Stimulated activated naive CD8-positive, alpha-beta T cell treated with anti-CD3 and anti-CD28 coated beads, Interleukin-15, Interleukin-2, amounts not matched to agents 100 U/mL and 50 U/mL, for 24 hours (primary cell): ENCODE data around the gene OR7A17.

ENCODE experiments used
- ATAC-seq: fragments of 150-1000 bp; cut with Tn5 transposase; one replicate; pipeline ENCODE4 v1.10.0; 2021
- DNase-seq: peaks from one replicate; pipeline ENCODE4 v3.0.0; 2021

Gene OR7A17

DNA sequence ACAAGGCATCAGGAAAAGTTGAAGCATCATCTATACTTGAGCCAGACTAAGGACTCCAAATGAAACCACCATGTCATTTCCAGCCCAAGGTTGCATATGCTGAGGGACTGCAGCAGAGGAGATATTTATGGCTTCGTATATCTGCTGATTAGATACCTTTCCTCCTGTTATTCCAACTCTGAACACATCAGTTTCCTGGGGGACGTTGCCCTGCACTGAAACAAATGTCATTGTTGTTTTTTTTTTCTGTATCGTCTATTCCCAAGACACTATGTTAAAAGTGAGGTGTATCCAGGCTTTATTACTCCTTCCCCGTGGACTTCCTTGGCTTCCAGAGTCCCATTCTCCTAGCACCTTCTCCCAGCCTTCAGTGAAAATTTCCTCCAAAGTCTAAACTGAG lies at the start of gene OR7A17:
Gene OR7A17 (minus strand): TSS at position 101 of the 400 bp plus-strand sequence. CDS start 4,777 bp downstream, outside the sequence.
- ATAC-seq = no peak
- no peak for DNase-seq

- ATAC-seq (no peak), DNase-seq (no peak)
Observed at GRCh38 chr19:14933506-14933905, 47.6 kb upstream of the OR7A17 start.

DNA sequence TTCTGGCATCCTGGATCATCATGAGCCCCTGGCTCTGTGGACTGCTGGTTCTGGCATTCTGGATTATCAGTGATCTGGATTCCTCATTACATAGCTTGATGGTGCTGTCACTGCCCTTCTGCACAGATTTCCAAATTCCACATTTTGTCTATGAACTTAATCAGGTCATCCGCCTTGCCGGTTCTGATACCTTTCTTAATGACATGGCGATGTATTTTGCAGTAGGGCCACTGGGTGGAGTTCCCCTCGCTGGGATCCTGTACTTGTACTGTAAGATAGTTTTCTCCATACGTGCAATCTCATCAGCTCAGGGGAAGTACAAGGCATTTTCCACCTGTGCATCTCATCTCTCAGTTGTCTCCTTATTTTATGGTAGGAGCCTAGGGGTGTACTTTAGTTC lies 30.9 kb upstream of the OR7A17 start:
- ATAC-seq (no peak), DNase-seq (no peak)

DNA sequence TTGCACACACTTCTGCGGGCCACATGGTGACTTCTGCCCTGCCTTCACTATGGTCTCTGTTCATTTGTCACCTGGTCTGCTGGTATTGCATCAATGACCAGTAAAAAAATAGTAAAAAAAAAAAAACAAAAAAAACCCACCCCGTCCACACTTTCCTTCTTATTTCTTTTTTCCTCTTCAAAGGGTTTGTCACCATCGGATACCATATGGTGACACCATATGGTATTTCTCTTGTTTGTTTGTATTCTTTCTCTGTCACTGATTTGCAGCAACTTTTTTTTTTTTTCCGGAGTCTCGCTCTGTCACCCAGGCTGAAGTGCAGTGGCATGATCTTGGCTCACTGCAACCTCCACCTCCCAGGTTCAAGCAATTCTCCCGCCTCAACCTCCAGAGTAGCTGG lies 29.2 kb upstream of the OR7A17 start:
- no peak for ATAC-seq
- DNase-seq = no peak

DNA sequence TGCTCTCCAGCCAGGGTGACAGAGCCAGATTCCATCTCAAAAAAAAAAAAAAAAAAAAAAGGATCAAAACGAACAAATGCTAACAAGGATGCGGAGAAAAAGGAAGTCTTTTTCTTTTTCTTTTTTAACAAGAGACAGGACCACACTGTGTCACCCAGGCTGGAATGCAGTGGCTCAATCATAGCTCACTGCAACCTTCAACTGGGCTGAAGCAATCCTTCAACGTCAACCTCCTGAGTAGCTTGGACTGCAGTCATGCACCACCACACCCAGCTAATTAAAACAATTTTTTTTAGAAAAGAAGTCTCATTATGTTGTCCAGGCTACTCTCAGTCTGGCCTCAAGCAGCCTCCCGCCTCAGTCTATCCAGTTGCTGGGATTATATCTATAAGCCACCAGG lies 20.8 kb upstream of the OR7A17 start:
- ATAC-seq = no peak
- no peak for DNase-seq

DNA sequence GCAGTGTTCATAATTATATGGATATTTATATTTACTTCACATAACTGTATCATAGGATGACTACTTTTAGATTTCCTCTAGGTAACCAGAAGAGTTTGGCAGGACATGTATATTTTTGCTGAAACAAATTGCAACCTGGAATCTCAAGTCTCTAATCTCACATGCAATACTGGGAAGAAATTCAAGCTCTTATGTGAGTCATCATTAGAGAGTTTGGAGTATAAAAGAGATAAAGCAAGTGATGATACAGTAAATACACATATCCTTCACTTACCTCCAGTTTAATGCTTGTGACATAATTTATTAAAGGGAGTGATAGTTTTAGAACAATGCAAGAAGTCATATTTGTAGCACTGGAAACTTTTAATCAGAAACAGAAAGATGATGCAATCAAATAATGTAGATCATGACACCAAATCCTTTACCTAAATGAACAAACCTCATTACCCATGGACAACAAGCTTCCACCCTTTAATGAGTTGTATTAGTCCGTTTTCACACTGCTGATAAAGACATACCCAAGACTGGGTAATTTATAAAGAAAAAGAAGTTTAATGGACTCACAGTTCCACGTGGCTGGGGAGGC lies 15.8 kb upstream of the OR7A17 start:
- DNase-seq (no peak), ATAC-seq (no peak)

GRCh38 chr19:14890643-14891379 lies 4.9 kb upstream of the OR7A17 start:
- DNase-seq (no peak), ATAC-seq (no peak)

GRCh38 chr19:14889994-14890642 lies 4.2 kb upstream of the OR7A17 start:
- no peak for DNase-seq

GRCh38 chr19:14871619-14872230 lies 14.2 kb downstream of the OR7A17 start:
- DNase-seq (no peak), ATAC-seq (no peak)

More at GRCh38 chr19:14889994-14890642, 4.2 kb upstream of the OR7A17 start:
- ATAC-seq = no peak

GRCh38 chr19:14868497-14868896 lies 17.4 kb downstream of the OR7A17 start:
- DNase-seq (no peak), ATAC-seq (no peak)

DNA sequence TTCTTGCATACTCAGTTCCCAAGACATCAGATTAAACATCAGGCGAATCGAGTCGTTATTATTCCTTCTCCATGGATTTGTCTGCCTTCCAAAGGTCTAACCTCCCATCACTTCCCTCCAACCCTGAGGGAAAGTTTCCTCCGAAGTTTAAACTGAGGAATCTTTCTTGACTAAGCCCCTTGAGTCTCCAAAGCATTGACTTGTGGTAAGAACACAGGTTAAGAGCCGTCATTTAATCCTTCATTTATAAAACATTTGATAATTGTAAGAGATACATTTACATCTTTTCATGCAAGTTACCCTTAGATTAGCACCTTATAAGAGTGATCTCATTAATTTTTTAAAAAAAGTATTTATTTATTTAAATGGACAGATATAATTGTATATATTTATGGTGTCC lies 37.1 kb downstream of the OR7A17 start, which contains the start of gene OR7A10:
Gene OR7A10 (minus strand): TSS at position 101 of the 400 bp plus-strand sequence. CDS start 7,045 bp downstream, outside the sequence.
- no peak for ATAC-seq

GRCh38 chr19:14843578-14843977 lies 42.4 kb downstream of the OR7A17 start:
- no peak for ATAC-seq
- no peak for DNase-seq

More for the DNA sequence above, 37.1 kb downstream of the OR7A17 start, which contains the start of gene OR7A10:
- DNase-seq = no peak

GRCh38 chr19:14843169-14843568 lies 42.8 kb downstream of the OR7A17 start:
- DNase-seq (no peak), ATAC-seq (no peak)

- no peak for ATAC-seq
- DNase-seq = no peak
Observed at GRCh38 chr19:14840206-14840605, 45.7 kb downstream of the OR7A17 start.

- ATAC-seq = no peak
- no peak for DNase-seq
Observed at GRCh38 chr19:14837391-14837790, 48.5 kb downstream of the OR7A17 start.

DNA sequence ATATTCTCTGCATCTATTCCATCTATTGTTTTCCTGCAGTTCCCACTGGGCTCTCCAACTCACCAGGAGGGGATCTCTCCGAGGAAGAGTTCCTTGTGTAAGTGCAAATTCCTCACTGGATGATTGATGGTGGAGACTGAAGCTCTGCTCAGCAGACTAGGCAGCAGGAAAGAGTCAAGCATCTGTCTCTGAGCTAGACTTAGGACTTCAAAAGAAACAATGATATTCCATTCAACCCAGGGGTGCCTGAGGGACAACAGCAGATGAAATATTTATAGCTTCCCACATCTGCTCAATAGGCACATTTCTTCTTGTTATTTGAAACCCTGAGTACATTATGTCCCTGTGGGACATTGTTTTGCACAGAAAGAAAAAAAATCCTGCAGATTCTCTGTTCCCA lies 50.9 kb downstream of the OR7A17 start, which contains the start of the genes OR7A5 and OR7C1:
Gene OR7A5 (minus strand): TSS at position 175 of the 400 bp plus-strand sequence. CDS start 6,944 bp downstream, outside the sequence.
Gene OR7C1 (minus strand): TSS at position 175 of the 400 bp plus-strand sequence. CDS start 35,049 bp downstream, outside the sequence.
- no peak for DNase-seq
- no peak for ATAC-seq

- ATAC-seq (no peak), DNase-seq (no peak)
Observed at GRCh38 chr19:14830702-14831101, 55.2 kb downstream of the OR7A17 start.
